ENCODE data around the gene ATAD3B. TPM values are rescaled to one million over a fixed set of nuclear protein-coding genes. Genes with fewer than 3 reads are reported as not detected.

The ATAD3B gene
- total and polyA plus RNA-seq, 4 donors = 6.4 to 14.3 (median 10.3) TPM

GRCh38 chr1:1539310-1540089, 67.9 kb downstream of the ATAD3B start (continued):
- no peak for TF ChIP-seq EGR1 (IDR thresholded peaks at IDR 0.05; ENCODE audit: low read depth in 2 of 2)
- no peak for TF ChIP-seq RAD21 (IDR thresholded peaks at IDR 0.05)

DNA sequence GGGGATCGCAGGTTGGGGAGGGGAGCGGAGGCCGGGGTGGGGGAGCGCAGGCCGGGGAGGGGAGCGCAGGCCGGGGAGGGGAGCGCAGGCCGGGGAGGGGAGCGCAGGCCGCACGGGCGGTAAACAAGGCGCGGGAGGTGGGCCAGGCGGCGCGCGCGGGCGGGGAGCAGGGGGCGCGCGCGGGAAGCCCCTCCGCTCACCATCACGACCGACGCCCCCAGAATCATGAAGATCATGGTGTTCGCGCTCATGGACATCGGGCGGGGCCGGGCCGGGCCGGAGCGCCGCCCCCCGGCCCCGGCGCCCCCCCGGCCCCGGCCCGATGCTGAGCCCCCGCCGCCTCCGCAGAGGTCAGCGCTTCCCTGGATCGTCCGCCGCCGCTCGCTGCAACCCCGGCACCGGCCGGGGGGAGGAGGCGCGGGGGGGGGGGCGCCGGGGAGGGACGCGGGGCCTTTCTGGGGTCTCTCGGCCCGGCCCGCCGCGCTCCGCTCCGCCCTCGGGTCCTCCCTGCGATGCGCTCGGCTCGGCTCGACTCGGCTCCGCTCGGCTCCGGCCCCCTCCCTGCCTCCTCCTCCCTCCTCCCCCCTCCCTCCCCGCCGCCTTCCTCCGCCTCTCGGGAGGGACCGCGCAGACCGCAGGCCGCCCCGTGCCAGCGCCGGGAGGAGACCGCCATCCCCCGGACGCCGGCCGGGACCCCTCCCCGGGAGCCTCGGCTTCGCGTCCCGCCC, 68.7 kb downstream of the ATAD3B start, which contains the start of gene TMEM240:
Gene TMEM240 (minus strand): TSS at position 535 of the 728 bp plus-strand sequence. CDS start 278 bp downstream, at position 257.
- Histone ChIP-seq H3K36me3 (ENCODE audit: control insufficient read depth in 4 of 4, insufficient read depth in 3 of 4, low read depth in 1 of 4, low read length in 3 of 4) (peaks cover 0 to 17% (median 1%) of the 10 kb centered on the region in 4 donors), H3K4me3 (ENCODE audit: low read depth in 1 of 3, low read length in 3 of 3) (peak within 1 kb of the TSS in 1 of 3 donors; percentile 51), H3K9me3 (ENCODE audit: control insufficient read depth in 4 of 4, low read length in 3 of 4) (no peaks in the 10 kb centered on the region), H3K27ac (ENCODE audit: low read depth in 1 of 2, low read length in 2 of 2) (no peak within 1 kb of the TSS), H3K4me1 (ENCODE audit: control insufficient read depth in 4 of 4, insufficient read depth in 4 of 4, low read length in 3 of 4) (peaks cover 0 to 20% (median 7%) of the 10 kb centered on the region in 4 donors), H3K27me3 (ENCODE audit: control insufficient read depth in 4 of 4, insufficient read depth in 4 of 4, low read length in 3 of 4) (no peaks in the 10 kb centered on the region), H3K9ac (ENCODE audit: low read depth in 1 of 2, low read length in 2 of 2) (no peak within 1 kb of the TSS)
- 3% methylated on average over 100 of the region's 100 CpGs for WGBS
- no peak for TF ChIP-seq SP1 (IDR thresholded peaks at IDR 0.05)
- TF ChIP-seq NR2F2 (IDR thresholded peaks at IDR 0.05) = no peak
- TF ChIP-seq RAD21 (IDR thresholded peaks at IDR 0.05) = no peak
- TF ChIP-seq TAF1 (conservative IDR thresholded peaks at IDR 0.05) = no peak
- no peak for TF ChIP-seq ZBTB33 (IDR thresholded peaks at IDR 0.05)
- no peak for TF ChIP-seq REST (IDR thresholded peaks at IDR 0.05)
- TF ChIP-seq FOXA1 (IDR thresholded peaks at IDR 0.05) = no peak
- no peak for TF ChIP-seq HNF4A (conservative IDR thresholded peaks at IDR 0.05)
- no peak for TF ChIP-seq MAX (IDR thresholded peaks at IDR 0.05)
- TF ChIP-seq JUND (IDR thresholded peaks at IDR 0.05) = no peak
- peak; percentile 44 for DNase-seq (ENCODE audit: low spot score)

Data from liver (tissue), 9 donors.